GM19025 (cell line): ENCODE results near the gene ERC2.

Experiments used
- ATAC-seq: cut with Tn5 transposase; IDR thresholded peaks from one replicate; pipeline ENCODE4 v1.9.1; 2021; ENCODE audit warnings: mild to moderate bottlenecking, low read depth, moderate library complexity; ENCODE audit not compliant: unreplicated experiment

ERC2 gene

DNA sequence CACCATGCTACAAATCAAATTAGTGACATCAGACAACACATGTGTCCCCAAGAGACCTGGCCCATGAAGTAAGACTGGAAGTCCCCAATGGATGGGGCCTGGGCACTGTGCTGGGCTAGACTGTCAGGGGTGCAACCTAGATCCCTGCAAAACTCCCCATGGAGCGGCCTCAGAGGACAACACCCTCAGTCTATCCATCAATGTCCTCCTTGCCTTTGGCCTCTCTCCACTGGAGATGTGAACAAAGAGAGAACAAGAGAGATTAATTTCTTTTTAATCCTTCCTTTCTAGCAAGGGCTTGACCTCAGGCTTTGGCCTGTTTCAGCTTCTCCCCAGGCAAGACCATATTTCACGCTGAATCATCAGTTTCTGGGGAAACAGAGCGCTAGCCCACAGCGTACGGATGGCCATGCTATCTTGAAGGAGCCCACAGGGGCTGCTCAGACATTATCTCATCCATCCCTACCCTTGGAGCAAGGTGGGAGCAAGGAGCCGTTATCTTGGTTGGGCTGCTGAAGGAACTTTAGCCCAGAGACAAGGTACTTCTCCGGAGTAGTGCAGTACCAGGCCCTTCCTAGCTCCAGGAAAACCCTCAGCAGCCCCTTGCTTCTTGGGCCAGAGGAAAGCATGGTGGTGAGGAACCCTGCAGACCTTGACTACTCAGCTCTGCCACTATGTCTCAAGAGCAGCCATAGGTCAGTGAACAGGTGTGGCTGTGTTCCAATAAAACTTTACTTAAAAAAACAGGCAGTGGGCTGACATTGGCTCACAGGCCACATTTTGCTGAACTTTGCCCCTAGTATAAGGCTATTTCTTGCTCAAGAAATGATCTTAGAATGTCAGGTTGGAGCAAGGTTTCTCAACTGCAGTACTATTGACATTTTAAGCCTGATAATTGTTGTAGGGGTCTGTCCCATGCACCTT lies 908.5 kb downstream of the ERC2 start:
- no peak for ATAC-seq

DNA sequence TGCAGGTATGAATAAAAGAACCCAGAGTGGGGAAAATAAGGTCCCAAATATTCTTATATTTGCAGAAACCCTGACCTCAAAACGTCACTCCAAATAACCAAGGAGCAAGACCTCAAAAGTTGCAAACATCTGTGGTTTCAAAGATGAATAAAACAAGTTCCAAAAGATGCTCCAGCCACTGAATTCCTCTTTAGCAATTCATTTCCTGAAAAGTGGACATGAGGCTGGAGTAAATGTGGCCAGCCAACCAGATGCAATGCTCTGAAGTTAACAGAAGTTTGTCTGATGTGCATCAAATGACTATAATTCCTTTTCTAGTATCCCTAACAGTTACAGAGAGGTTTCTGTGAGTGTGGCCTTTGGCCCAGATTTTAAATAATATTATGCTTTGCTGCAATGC lies 910.0 kb downstream of the ERC2 start:
- ATAC-seq, result no peak

DNA sequence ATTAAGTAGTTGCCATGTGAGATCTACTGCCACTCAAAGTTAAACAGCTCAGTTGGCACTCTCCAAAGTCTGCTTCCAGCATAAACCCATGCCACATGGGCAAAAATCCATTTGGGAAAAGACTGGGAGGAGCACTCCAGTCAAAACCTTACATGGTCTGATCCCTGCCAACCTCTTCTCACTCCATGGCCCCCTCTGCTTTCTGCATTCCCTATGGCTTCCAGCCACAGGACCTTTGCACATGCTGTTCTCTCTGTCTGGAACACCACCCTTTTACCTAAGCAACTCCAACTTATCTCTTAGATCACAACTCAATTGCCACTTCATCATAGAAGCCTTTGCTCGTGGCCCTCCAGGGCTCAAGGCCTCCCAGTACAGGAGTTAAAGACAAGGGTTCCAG lies 910.7 kb downstream of the ERC2 start:
- no peak for ATAC-seq

DNA sequence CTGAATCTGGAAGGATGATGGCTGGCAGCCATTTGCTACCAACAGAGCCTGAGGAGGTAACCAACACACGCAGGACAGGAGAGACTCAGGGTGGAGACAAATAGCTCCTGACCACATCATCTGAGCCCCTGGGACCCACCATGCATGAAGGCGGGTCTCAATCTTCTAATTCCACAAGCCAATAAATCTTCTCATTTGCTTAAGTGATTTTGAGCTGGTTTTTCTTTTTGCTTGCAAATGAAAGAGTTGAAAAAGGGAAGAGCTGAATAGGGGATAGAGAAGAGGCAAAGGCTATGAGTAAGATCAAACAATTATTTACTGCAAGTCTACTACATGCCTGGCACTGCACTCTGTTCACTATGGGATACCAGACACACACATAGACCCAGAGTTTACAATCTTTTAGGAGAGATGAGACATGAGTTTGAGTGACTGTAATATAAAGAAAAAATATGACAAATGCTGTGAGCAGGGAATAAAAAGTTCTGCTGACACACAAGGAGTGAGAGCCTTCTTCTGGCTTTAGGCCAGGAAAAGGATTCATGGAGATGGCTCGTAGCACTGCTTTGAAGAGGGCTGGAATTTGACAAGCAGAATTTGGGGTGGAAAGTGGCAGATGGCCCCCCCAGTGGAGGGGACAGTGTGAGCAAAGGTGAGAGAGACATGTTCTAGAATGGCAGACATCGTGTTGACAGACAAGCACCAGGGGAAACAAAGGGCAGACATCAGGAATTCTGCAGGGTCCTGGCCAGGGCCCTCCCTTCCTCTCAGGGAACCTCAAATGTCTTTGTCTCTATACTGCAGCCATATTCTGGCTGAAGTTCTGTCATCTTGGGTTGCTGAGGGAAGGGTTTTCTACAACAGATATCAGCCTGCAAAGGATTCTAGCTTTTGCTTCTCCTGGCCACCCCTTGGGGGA lies 911.4 kb downstream of the ERC2 start:
- no peak for ATAC-seq

DNA sequence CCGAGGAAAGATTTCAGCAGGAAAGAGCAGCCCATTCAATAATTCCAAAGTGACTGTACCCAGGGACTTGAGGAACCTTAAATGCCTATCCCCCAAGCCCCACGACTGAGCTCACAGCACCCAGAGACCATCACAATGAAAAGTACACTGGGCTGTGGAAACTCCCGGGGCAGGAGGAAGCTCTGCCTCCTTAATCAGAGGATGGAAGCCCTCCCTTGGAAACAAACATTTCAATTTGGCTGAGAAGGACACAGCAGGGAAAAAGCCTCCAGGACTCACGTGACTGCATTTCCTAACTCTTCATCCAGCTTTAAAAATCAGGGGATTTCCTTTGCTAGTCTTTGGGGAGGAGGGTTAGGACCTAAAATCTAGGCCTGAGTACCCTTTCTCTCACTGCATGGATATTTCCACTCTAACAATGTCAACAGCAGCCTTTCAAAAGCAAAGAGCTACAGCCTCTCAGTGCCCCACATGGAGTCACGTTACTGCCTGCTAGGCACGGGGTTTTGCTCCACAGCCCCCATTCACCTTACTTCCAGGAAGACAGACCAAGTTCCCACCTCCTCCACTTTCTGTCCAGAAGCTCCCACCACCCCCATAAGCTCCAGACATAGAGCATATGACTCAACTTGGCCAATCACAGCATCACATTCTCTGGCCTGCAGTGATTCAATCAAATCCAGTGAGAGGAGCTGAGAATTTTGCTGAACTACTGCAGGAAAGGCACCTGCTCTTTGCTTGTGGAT lies 912.2 kb downstream of the ERC2 start:
- no peak for ATAC-seq

DNA sequence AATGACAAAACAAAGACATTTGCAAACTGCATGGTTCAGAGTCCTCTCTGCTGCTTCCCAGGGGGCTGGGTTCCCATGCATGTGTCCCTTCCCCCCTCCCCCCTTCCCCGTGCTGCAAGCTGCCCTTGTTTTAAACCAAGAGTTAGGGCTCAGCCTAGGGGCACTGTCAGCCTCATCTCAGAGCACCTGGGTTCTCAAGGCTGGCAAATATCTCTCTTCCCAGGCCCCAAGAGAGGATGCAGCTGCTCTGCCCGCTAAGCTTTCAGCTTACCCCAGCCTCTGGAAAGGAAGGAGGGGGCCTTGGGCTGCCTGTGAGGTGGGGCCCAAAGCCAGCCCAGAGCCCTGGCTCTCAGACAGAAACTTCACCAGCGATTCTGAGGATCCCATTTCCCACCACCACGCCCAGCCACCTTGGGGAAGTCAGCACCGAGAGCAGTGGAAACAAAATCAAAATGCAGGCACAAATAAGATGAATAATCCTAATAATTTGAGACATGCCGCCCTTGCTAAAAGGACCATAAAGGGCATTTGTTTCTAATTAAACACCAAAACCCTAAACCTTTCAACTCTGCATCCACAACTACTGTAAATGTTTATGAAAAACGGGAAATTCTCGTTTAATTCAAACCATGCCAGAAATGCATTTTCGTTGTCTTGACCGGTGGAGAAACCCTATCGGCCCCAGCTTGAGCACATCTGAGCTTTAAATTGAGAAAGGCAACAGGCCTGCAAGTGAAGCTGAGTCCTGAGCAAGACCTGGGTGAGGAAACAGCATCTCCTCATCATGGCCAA lies 913.4 kb downstream of the ERC2 start:
- no peak for ATAC-seq

DNA sequence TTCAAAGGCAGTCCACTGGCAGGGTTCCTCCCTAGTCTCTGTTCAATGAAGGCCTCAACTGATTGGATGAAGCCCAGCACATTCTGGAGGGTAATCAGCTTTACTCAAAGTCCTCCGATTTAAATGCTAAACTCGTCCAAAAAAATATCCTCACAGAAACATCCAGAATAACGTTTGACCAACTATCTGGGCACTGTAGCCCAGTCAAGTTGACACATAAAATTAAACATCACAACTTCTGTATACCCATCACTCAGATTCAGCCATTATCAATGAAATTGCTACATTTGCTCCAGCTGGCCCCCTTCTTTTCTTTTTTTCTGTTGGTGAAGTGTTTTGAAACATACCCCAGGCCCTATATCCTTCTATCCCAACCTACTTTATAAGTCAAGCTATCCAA lies 916.6 kb downstream of the ERC2 start:
- no peak for ATAC-seq

DNA sequence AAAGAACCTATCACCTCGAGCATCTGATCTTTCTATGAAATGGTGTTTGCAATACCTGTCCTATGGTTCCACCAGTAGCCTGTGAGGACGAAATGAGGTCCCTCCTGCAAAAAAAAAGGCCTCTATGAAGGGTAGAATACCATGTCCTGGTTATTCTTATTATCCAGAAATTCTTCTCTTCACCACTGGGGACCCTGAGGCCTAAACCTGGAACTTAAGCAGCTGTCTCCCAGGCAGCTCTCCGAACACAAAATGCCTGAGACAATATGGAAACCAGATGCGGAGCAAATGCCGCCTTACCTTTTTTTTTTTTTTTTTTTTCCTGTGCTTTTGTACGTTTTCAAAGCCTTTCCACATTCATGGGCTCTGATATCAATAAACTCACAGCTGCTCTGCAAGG lies 919.1 kb downstream of the ERC2 start:
- no peak for ATAC-seq

DNA sequence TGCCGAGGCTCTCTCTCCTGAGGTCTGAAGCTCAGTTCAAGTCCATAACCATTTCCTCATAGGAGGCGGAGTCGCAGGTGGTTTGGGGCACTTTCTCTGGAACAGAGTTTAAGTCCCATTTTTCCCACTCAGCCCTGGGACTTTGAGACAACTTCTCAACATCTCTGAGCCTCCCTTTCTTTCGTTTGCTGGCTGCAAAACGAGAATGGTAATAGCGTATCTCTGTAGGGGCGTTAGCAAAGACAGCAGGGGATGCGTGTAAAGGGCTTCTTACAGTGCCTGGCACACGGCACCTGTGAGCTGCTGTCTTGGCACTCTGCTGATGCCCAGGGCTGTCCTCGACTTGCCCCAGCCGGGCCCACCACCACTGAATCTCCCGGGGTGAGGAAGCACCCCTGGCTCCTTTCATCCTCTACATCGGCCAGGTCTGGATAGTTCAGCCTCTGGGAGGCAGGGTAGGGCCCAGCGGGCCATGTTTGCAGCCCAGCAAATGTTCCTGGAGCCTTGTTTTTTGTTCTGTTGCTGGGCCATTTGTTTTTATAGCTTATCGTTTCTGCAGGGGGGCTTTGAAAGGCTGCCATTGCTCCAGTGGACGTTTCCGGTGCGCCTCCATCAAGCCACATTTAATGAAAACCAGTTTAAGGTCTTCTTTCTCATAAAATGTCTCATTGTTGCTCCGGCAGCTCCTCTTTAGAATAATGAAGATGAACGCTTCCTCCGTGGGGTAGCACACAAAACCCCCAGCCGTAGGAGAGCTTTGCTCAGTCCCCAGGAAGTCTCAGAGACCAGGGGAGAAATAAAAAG lies 921.2 kb downstream of the ERC2 start:
- ATAC-seq, result no peak

DNA sequence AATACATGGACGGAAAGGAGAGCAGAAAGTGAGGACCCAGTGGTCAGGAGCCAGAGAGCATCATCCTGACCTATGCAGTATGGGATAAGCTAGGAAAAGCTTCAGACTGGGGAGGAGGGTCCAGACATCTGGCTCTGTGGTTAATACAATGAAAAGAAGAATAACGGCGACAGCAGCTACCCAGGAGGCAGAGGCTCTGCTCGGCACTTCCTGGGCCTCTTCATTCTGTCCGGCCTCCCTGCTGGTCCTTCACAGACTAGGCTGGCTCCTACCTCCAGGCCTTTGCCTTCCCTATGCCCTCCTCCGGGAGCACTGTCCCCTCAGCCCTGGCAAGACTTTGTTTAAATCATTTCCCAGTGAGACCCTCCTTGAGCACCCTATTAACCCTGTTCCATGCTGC lies 922.3 kb downstream of the ERC2 start:
- ATAC-seq, result no peak

DNA sequence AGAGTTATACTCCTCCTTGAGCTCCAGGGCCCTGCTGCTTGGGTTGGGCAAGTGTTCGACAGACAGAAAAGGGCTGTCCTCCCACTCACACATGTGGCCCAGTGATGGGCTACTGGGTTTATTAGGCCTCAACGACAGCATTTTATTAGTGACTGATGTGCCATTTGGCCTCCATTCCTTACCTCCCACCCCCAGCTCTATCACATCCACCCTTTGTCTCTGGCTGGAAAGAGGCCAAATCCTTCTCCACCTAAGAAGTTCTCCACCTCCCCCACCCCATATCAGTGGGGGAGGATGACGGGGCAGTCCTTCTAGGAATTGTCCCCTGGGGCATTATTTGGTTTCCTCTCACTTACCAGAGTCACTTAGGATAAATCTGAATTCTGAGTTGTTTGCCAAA lies 924.0 kb downstream of the ERC2 start:
- no peak for ATAC-seq

DNA sequence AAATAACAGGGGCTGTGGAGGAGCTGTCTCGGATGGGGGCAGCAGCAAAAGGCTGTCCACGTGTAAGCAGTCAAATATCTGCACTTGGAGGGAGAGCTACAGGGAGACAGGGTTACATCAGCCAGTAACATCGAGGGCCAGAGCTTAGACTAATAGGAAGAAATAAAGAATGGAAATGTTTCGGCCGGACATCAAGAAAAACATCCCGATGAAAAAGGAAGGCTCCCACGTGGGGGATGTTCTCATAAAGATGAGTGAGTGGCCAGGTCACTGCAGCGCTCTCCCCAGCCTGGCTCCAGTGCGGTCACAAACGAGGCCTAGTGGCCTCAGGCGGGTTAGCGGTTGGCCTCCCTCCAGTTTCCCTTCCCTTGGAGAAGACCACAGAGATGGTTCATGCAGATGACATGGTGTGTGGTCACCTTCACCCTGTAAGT lies 925.1 kb downstream of the ERC2 start:
- ATAC-seq, result no peak

DNA sequence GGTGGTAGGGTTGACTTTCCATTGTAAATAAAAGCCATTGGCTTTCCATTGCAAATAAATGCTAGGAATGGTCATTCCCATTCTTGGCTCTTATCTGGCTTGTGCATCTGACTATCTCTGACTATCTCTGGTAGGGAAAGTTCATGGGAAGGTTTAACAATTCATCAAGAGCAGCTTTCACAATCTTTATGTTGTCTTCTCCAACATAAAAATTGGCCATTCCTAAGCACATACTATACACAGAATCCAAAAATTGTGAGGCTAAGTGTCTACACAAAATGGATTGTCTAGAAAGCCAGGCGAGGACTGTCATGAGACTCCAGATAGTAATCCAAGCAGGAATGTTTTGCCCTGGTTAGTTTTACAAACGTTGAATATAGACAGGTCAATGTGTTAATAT lies 926.8 kb downstream of the ERC2 start:
- ATAC-seq, result no peak

DNA sequence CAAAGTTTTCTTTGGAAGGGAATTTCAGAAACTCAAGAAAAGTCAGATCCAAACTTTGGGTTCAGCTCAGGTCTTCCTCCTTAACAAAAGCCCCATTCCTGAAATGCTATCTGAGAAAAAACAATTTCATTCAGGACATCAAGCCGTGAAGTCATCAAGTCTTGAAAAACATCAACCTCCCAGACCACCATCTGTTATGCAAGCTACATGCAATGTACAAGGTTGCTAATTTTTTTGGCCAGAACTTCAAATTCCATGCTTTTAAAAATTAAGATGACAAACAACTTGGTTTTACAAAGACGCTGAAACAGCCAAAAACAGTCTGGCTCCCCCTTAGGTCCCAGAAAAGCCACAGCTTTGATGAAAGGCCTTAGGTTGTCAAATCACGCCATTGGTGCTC lies 927.3 kb downstream of the ERC2 start:
- ATAC-seq, result no peak

DNA sequence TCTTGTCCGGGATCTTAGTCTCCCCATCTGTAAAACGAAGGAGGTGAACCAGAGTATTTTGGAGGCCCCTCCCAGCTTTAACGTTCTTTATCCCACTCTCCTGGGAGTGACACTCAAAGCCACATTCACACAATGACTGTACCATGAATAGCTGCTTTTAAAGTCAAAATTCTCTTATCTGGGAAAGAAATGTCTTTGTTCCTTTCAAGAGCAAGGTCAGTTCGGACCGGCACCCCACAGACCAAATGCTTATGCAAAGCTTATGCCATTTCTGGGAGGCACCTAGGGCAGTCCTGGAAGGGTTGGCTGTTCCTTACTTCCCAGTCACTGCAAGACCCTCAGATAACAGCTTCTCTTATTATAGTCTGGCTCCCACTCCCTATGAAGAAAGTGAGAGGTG lies 927.7 kb downstream of the ERC2 start:
- no peak for ATAC-seq

DNA sequence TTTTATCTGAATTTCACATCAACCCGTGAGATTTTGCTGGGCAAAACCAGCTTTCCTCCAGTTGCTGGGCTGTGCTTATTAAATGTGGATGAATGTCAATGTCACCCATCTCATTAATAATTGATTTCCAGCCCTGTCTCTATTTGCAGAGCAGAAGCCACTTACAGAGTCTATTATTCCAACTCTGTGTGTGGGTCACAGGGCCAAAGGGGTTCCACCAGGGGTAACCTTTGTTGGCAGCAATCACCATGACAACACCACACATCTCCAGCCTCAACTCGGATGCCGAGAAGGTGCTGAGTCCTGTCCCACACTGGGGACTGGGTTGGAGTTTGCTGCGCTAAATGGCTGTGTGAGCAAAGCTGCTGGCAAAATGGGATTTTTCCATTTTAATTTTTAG lies 930.1 kb downstream of the ERC2 start:
- no peak for ATAC-seq

DNA sequence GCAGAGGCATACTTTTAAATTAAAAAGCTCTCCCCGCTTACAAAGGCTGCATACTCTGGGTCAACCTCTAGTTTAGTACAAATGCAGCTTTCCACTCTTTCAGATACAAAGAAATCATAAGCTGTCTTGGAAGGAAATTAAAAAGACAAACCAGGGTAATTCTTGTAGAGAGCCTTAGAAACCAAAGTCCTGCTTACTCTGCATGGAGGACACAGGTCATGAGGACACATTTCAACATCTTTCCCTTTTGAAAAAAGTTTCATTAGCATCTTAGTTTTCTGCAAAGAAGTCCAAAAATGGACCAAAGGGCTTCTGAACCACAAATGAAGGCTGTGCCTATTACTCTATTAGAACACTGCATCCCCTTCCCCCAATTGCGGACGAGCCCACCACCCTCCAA lies 930.7 kb downstream of the ERC2 start:
- ATAC-seq, result no peak

DNA sequence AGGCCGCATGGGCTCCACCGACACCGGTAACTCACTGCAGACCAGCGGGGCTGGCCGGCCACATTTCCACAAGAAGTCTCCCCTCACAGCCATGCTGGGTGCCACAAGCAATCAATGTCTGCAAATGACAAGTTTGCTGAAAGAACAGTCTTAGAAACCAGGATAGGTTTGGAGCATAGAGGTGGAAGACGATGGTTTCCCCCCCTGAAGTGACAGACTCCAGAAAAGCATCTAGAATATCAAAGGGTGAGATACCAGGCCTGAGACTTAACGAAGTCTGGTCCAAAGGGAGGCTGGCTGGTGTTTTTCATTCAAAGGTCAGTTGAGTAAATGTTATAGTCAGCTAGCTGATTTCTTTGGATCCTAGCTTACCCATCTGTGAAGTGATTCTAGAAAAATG lies 931.1 kb downstream of the ERC2 start:
- ATAC-seq, result no peak

DNA sequence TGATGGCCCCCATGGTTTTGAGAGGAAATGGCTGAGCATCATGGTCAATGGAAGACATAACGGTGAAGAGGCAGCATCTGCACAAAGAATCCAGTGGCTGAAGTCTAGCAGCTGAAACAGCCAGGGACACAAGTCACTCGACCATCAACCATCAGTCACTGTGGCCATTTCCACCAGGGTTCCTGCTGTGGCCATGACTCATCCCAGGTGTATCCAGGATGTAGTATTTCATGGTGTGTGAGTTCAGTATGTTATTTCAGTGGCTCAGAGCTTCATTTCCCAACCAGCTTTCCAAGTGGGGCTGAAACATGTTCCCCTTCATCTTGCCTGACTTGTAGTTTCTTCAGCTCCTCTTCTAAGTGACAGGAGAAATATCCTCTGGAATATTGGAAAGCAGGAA lies 933.4 kb downstream of the ERC2 start:
- no peak for ATAC-seq
